GM12878 (cell line): Measurements from ENCODE around the gene ADK.

ENCODE experiments used
- CTCF ChIP-seq, 3 experiments: IDR thresholded peaks in 2 of 3; conservative IDR thresholded peaks in 1 of 3; 2 replicates each; pipeline ENCODE4 v1.5.1; 2011; ENCODE audit warnings: low read depth in 3 of 3, low read length in 3 of 3, mild to moderate bottlenecking in 3 of 3, control low read depth in 2 of 3, moderate library complexity in 2 of 3, inconsistent platforms in 1 of 3, mixed read lengths in 1 of 3; ENCODE audit not compliant: control insufficient read depth in 2 of 3, insufficient read depth in 1 of 3; ENCODE audit errors: extremely low read depth in 1 of 3
- EP300 ChIP-seq, 2 experiments: fragments of 150-350 bp in 1 of 2; IDR thresholded peaks; 2 replicates each; pipeline ENCODE4 v1.6.1; 2011 to 2012; ENCODE audit warnings: low read depth in 2 of 2, low read length in 2 of 2, borderline replicate concordance in 1 of 2, improper control_type of control experiment in 1 of 2, inconsistent platforms in 1 of 2; ENCODE audit not compliant: control insufficient read depth in 1 of 2
- EZH2 ChIP-seq: IDR thresholded peaks from 2 replicates; pipeline ENCODE4 v1.6.1; 2012; ENCODE audit warnings: low read depth, mild to moderate bottlenecking, control low read depth, inconsistent platforms, low read length, borderline replicate concordance; ENCODE audit not compliant: control insufficient read depth
- MYC ChIP-seq: IDR thresholded peaks from 2 replicates; pipeline ENCODE4 v1.6.1; 2011; ENCODE audit warnings: mild to moderate bottlenecking, low read length, moderate library complexity, inconsistent platforms; ENCODE audit not compliant: insufficient read depth, insufficient replicate concordance, insufficient read length, severe bottlenecking
- NR2C2 ChIP-seq: IDR thresholded peaks from 2 replicates; pipeline ENCODE4 v1.6.1; 2011; ENCODE audit warnings: borderline replicate concordance, low read depth; ENCODE audit not compliant: control insufficient read depth, insufficient read length
- NRF1 ChIP-seq: conservative IDR thresholded peaks from 2 replicates; pipeline ENCODE4 v1.6.1; 2011; ENCODE audit warnings: mild to moderate bottlenecking, low read depth, low read length, improper control_type of control experiment
- POLR2A ChIP-seq: IDR thresholded peaks from 2 replicates; pipeline ENCODE4 v1.6.1; 2011; ENCODE audit warnings: low read depth, mild to moderate bottlenecking, low read length
- TAF1 ChIP-seq: IDR thresholded peaks from 2 replicates; pipeline ENCODE4 v1.6.1; 2011; ENCODE audit warnings: mild to moderate bottlenecking, low read depth, low read length, borderline replicate concordance
- ZNF274 ChIP-seq: IDR thresholded peaks from one replicate; pipeline ENCODE4 v1.8.0; 2011; ENCODE audit not compliant: insufficient read length, insufficient read depth

- TF ChIP-seq TAF1, result no peak
- TF ChIP-seq MYC, result no peak
- TF ChIP-seq CTCF (IDR thresholded peaks at IDR 0.05 in 2 of 3, conservative IDR thresholded peaks at IDR 0.05 in 1 of 3; ENCODE audit: control insufficient read depth in 2 of 3, extremely low read depth in 1 of 3, insufficient read depth in 1 of 3, low read depth in 3 of 3, low read length in 3 of 3), result no peak
- no peak for TF ChIP-seq EZH2
- TF ChIP-seq ZNF274, result no peak
- no peak for TF ChIP-seq NRF1
- no peak for TF ChIP-seq POLR2A
- TF ChIP-seq EP300 (IDR thresholded peaks at IDR 0.05; ENCODE audit: borderline replicate concordance in 1 of 2, control insufficient read depth in 1 of 2, low read depth in 2 of 2, low read length in 2 of 2), result no peak
- TF ChIP-seq NR2C2, result no peak
Observed at GRCh38 chr10:74544106-74544505, 393.1 kb downstream of the ADK start.
